B cell (primary cell): ENCODE results near the gene REPS2.

Source experiments
- CTCF ChIP-seq: fragments of 200-600 bp; IDR thresholded peaks from one replicate; pipeline ENCODE4 v1.8.0; 2022; ENCODE audit warnings: antibody characterized with exemption, mild to moderate bottlenecking
- EZH2 ChIP-seq: IDR thresholded peaks from 2 replicates; pipeline ENCODE4 v1.6.1; 2012; ENCODE audit warnings: borderline replicate concordance, low read depth, mild to moderate bottlenecking, moderate library complexity, low read length; ENCODE audit not compliant: insufficient read depth, poor library complexity, severe bottlenecking

- TF ChIP-seq EZH2 (no peak), CTCF (no peak)
Measured at GRCh38 chrX:17052210-17052609, 105.8 kb downstream of the REPS2 start.
